HT-29 (cell line): ENCODE data around the gene ERAP2. TPM values are rescaled to one million over a fixed set of nuclear protein-coding genes. Genes with fewer than 3 reads are reported as not detected.

Experiments
- DNase-seq: peaks from one replicate; pipeline ENCODE4 v3.0.0-alpha.2; 2015; ENCODE audit warnings: low spot score
- total RNA-seq: library from RNA; depleted of rRNA; stranded (reverse); fragments of >200 nt; shearing (Covaris generic); gene quantifications from 2 replicates; pipeline ENCODE4 v1.2.3, GENCODE V29; 2014

ERAP2 gene
- total RNA-seq, 1 experiment from 2014 or later: 23.3 TPM

DNA sequence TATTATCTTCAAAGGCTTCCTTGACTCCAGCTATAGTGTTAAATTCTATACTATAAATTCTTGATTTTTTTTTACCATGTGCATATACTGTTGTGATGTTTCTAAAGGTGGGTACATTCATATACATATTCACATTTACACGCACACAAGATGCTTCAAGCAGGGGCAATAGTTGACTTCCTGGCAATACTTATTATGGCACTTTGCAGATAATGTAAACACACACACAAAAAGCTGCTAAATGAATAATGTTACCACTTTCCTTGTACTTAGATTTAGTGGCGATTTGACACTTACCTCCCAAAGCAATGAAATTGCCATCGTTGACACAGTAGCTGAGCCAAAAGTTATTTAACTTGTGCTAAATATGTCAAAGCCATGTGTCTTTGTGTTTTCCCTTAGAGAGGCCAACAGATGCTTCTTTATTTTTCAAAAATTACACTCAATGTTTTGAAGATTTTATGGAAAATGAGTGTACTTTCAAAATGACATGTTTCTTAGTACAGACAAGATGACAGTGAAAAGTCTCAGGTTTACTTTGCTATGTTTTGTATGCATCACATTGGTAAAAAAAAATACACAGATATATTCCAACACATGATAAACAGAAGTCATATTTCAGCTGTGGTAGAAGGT, 12.2 kb upstream of the ERAP2 start:
- no peak for DNase-seq

- DNase-seq: no peak
These were observed 11.3 kb upstream of the ERAP2 start for GRCh38 chr5:96864922-96865530.

GRCh38 chr5:96868603-96869371, 7.5 kb upstream of the ERAP2 start:
- DNase-seq: peak; percentile 61

DNA sequence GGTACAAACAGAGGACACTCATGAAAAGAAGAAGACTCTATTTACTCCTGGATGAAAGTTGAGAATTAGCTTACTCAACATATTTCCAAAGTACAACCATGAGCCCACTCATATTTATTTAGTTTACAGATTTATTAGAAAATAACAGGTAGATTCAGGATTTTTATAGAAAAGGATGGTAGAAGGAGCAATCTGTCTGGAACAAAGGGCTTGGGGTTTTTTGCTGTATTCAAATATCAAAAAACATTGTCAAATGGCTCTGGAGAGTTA, 7.0 kb upstream of the ERAP2 start:
- DNase-seq: no peak

DNA sequence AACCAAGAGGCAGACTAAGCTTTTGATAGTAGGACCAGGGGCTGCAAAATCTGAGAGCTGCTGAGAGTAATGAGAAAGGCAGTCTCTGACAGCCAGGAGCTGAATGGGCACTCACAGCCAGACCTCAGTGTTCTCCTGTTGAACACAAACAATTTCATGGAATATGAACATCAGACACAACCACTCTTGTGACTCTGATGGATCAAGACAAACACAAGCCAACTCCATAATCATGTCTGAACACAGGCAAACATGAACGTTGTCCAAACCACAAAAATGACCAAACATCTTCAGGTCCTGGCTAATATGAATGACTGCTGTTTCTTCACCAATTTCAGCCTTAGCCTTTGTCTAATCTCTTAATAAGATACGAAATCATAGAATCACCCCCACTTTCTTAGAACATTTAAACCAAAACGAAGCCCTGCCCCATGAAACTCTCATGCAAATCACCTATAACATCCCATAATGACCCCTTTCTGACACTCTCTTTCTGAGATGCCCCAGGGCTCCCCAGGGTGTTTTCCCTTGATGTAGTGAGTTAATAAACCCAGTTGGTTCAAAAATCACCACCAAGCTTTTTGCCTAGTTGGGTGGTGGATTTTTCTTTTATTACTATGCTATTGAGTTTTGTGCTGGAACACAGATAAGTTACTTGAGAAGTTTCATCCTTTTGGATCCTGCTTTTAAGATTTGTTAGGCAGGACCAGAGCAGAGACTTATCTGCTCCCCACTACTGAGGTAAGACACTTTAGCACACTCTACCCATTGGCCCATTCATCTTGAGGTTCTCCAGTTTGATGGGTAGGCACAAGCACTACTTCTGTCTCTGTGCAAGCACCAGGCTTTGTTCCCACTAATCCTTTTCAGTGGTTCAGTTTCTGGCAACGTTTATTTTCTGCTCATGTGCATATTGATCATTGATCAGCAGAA, 5.9 kb upstream of the ERAP2 start:
- DNase-seq: no peak

- no peak for DNase-seq
These were observed 5.3 kb upstream of the ERAP2 start for GRCh38 chr5:96871027-96871399.

DNA sequence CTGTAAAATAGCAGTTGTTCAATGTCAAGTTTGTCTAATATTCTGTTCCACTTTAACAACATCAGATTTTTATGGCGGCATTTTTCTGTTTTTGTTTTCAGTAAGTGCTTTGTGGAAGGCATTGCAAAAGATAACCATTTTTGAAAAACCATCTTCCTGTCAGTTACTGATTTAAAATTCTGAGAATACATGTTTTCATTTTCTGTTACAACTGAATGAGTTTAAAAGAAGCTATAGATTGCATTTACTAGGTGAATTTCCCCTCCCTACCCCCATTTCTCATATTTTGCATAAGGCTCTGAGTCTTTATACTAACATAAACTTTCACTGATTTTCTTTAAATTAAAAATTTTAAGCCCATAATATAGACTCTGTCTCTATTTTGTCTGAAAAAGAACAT, 4.6 kb upstream of the ERAP2 start:
- no peak for DNase-seq

GRCh38 chr5:96873449-96873848, 2.9 kb upstream of the ERAP2 start:
- DNase-seq: no peak

GRCh38 chr5:96874631-96875030, 1.7 kb upstream of the ERAP2 start:
- no peak for DNase-seq

- DNase-seq: no peak
These were observed 459 bp upstream of the ERAP2 start for GRCh38 chr5:96875791-96876291.

- DNase-seq: peak; percentile 28
These were observed 723 bp downstream of the ERAP2 start for GRCh38 chr5:96876977-96877469.

GRCh38 chr5:96879665-96880064, 3.4 kb downstream of the ERAP2 start:
- no peak for DNase-seq

DNA sequence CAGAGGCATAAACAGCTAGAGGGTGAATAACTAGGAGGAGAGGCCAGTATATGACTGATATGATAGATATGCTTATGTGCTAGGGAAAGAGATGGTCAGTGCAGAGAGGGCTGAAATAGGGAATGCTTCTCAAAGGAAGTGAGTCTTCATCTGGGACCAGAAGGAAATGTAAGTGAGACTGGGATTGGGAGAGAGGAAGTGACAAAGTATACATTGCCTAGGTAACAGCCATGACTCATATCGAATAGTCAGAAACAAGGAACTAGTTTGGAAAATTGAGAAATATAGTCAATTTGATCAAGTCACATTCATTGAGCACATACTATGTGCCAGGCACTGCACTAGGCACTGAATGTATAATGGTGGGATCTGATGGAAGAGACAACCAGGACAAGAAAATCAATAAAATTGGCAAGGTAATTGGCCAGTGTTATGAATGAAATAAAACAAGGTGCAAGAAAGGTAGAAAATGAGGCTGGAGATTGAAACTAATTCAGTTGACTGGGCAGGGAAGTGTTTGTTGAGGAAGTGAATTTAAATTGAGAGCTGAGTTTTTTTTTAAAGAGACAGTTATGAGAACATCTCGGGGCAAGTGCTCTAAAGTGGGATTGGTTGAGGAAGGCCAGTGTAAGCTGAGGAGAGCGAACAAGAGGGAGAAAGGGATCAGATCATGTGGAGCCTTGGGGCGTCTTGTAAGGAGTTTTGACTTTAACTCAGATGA, 4.3 kb downstream of the ERAP2 start:
- peak; percentile 25 for DNase-seq

DNA sequence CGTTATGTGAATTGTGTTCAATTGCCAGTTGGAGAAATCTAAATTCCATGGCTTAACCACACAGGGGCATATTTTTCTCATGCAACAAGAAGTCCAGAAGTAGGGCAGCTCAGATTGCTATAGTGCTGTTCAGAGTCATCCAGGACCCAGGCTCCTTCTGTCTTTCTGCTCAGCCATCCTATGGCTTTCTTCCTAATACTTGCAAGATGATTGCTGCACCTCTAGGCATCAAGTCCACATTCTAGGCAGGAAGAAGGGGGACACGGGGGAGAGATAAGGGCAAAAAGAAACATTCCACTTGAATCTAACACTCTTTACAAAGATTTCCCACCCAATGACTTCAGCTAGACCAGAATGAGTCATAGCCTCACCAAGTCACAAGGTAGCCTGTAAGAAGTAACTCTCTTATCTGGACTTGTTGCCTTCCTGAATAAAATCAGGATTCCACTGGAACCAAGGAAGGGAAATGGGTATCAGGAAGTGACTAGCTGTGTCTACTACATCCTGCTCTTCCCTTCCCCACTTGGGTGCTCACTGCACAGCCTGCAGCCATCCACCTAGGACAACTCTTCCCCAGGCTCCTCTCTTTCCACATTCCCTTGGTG, 5.3 kb downstream of the ERAP2 start:
- peak; percentile 47 for DNase-seq

- DNase-seq: no peak
These were observed 7.6 kb downstream of the ERAP2 start for GRCh38 chr5:96883871-96884270.

- DNase-seq: no peak
These were observed 8.7 kb downstream of the ERAP2 start for GRCh38 chr5:96884995-96885394.

GRCh38 chr5:96885518-96886338, 9.4 kb downstream of the ERAP2 start:
- no peak for DNase-seq

DNA sequence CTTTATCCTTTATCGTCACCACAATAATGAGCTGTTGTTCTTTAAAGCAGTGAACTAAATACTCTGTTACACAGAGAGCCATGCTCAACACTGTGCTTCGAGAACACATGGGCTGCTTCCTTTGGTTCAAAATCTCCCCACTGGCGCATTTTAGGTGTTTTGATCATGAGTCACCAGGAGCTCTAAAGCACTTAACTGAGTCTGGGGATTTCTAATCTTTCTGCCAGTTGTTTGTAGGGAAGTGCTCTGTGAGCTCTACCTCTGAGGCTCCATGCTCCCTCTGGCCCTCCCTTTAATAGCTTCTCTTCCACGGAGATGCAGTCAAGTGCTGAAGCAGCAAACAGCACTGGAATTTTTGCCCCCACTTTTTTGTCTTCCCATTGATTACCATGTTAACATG, 17.0 kb downstream of the ERAP2 start:
- DNase-seq: no peak

DNA sequence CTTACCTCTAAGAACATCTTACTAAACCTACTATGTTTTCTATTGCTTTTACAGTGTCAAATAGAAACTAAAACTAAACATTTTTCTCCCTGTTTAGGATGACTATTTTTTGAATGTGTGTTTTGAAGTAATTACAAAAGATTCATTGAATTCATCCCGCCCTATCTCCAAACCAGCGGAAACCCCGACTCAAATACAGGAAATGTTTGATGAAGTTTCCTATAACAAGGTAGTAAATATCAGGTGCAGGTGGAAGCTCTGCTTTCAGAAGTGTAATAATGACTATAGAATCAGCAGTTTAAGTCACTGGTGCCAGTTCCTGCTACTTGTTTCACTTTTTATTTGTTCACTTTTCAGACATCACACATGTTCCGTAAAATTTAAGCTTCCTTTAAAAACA, 20.0 kb downstream of the ERAP2 start:
- DNase-seq: no peak

DNA sequence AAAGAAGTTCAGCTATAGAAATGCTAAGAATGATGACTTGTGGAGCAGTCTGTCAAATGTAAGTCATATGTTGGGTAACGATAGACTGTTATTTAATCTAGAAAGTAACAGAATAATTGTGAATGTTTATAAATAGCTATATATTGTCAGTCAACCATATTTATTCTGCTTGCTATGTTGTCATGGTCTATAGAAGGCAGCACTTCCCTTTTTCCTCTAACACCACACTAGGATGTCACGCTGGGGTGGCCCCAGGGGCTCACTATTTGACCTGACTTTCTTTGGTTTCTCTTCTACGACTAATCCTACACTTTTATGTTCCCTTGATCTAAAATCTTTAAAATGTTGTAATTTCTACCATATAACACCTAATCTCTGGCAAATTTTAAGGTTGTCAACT, 20.5 kb downstream of the ERAP2 start:
- DNase-seq: no peak
